Thoracic aorta endothelial cell (primary cell): Measurements from ENCODE around the gene ACADSB. TPM values are rescaled to one million over a fixed set of nuclear protein-coding genes. Genes with fewer than 3 reads are reported as not detected.

Source experiments
- total RNA-seq: library from RNA; depleted of rRNA; stranded (reverse); fragments of >200 nt; gene quantifications from 2 replicates; pipeline ENCODE4 v1.2.3, GENCODE V29; 2012

ACADSB gene
- total RNA-seq = 8.0 and 12.2 TPM in 2 replicates

GRCh38 chr10:123008355-123009104 lies at the start of gene ACADSB, which contains the start of gene IKZF5:
TSS of gene ACADSB (plus strand) at chr10:123009006. CDS start at chr10:123009030, 24 bp downstream.
TSS of gene IKZF5 (minus strand) at chr10:123008795. CDS start at chr10:122998625, 10,170 bp downstream.

GRCh38 chr10:122980209-122981065 lies 28.4 kb upstream of the ACADSB start, which contains the start of gene PSTK:
TSS of gene PSTK (plus strand) at chr10:122980401. CDS start at chr10:122980480, 79 bp downstream.

Other genes starting within 250 kb of the ACADSB start
- gene CUZD1, start 163.1 kb upstream of the ACADSB start, total RNA-seq = 2.1 TPM in 2 replicates
- 10.6 and 14.1 TPM in 2 replicates for gene FAM24B, start 129.4 kb upstream of the ACADSB start, total RNA-seq
- not detected in 2 replicates for gene FAM24A, start 98.4 kb upstream of the ACADSB start, total RNA-seq
- gene C10orf88, start 54.8 kb upstream of the ACADSB start, total RNA-seq = 13.4 and 14.8 TPM in 2 replicates
- 2.8 and 3.2 TPM in 2 replicates for gene PSTK, start 28.6 kb upstream of the ACADSB start, total RNA-seq
- 12.8 and 16.1 TPM in 2 replicates for gene IKZF5, start 211 bp upstream of the ACADSB start, total RNA-seq
- gene HMX3, start 127.0 kb downstream of the ACADSB start, total RNA-seq = not detected in 2 replicates
- gene HMX2, start 139.1 kb downstream of the ACADSB start, total RNA-seq = not detected in 2 replicates
- gene BUB3, start 145.4 kb downstream of the ACADSB start, total RNA-seq = 228 and 267 TPM in 2 replicates